Testis (tissue), 3 donors: Measurements from ENCODE around the gene PRSS16. TPM values are rescaled to one million over a fixed set of nuclear protein-coding genes. Genes with fewer than 3 reads are reported as not detected.

Experiments used
- DNase-seq: peaks from one replicate; pipeline ENCODE4 v3.0.0-alpha.2; 2019
- H3K27ac ChIP-seq, 2 donors: fragments of 200-600 bp; sonication (generic); one replicate each; pipeline ENCODE4 v1.5.1; 2019
- H3K27me3 ChIP-seq: fragments of 200-600 bp; sonication (generic); one replicate; pipeline ENCODE4 v1.5.1; 2019
- H3K36me3 ChIP-seq: fragments of 200-600 bp; sonication (generic); one replicate; pipeline ENCODE4 v1.5.1; 2017; ENCODE audit warnings: low read depth; ENCODE audit errors: missing control alignments
- H3K4me1 ChIP-seq: fragments of 200-600 bp; sonication (generic); one replicate; pipeline ENCODE4 v1.5.1; 2019
- H3K4me3 ChIP-seq, 2 donors: fragments of 200-600 bp; sonication (generic); one replicate each; pipeline ENCODE4 v1.5.1; 2017 to 2019
- H3K9me3 ChIP-seq: fragments of 200-600 bp; sonication (generic); one replicate; pipeline ENCODE4 v1.5.1; 2017
- CTCF ChIP-seq, 3 experiments: fragments of 450-650 bp in 2 of 3; fragments of 200-600 bp in 1 of 3; sonication (generic) in 1 of 3; IDR thresholded peaks; one replicate each; pipeline ENCODE4 v1.5.1; 2016 to 2019; ENCODE audit warnings: antibody characterized with exemption in 3 of 3, mild to moderate bottlenecking in 2 of 3, moderate library complexity in 1 of 3
- POLR2A ChIP-seq: fragments of 450-650 bp; IDR thresholded peaks from one replicate; pipeline ENCODE4 v1.6.1; 2017; ENCODE audit warnings: antibody characterized with exemption, mild to moderate bottlenecking, moderate library complexity
- WGBS, 2 donors: methylation state at CpG; one replicate each; pipeline ENCODE4 v1.1.5; 2018; 5-methylcytosine and 5-hydroxymethylcytosine counted together
- intact Hi-C: fragments of 100-400 bp; cut with DNase I; formaldehyde crosslinking; loops from one replicate; pipeline ENCODE4 v1.15.1; 2023; ENCODE audit warnings: low total_unique reads
- polyA plus RNA-seq: library from polyadenylated mRNA; stranded (reverse); fragments of 350-450 nt; fragmentation: Illumina TruSeq; extraction: RNeasy Lipid Tissue Mini Kit (QIAGEN cat#74804); gene quantifications from one replicate; pipeline ENCODE4 v1.2.3, GENCODE V29; 2014; ENCODE audit warnings: low read depth, low replicate concordance; ENCODE audit not compliant: insufficient read depth
- total RNA-seq, 2 donors: library from RNA; depleted of rRNA; stranded (reverse); fragments of >200 nt; gene quantifications; one replicate each; pipeline ENCODE4 v1.2.3, GENCODE V29; 2016

The PRSS16 gene
- total and polyA plus RNA-seq, 3 donors from 2014 or later: 4.5 to 8.6 (median 7.9) TPM

- Histone ChIP-seq H3K27me3 (no peaks in the 10 kb centered on the region), H3K9me3 (no peaks in the 10 kb centered on the region), H3K4me3 (peak overlapping the region in 1 of 2 donors; percentile 38), H3K27ac (no peak overlapping the region), H3K4me1 (no peaks in the 10 kb centered on the region), H3K36me3 (no peaks in the 10 kb centered on the region)
- WGBS, 2 donors: 2 to 3% methylated on average over 9 of the region's 9 CpGs
- intact Hi-C loops: no loop called here
- TF ChIP-seq POLR2A (no peak), CTCF (IDR thresholded peaks at IDR 0.05) (no peak)
- DNase-seq: no peak
Measured at GRCh38 chr6:27280540-27281000, 33.1 kb downstream of the PRSS16 start.

- Histone ChIP-seq H3K9me3 (no peaks in the 10 kb centered on the region), H3K4me1 (no peaks in the 10 kb centered on the region), H3K36me3 (no peaks in the 10 kb centered on the region), H3K4me3 (no peak overlapping the region), H3K27me3 (no peaks in the 10 kb centered on the region), H3K27ac (no peak overlapping the region)
- WGBS, 2 donors: 6 to 8% methylated on average over 13 of the region's 13 CpGs
- intact Hi-C loops: no loop called here
- DNase-seq: no peak
- TF ChIP-seq CTCF (IDR thresholded peaks at IDR 0.05): no peak
- no peak for TF ChIP-seq POLR2A
Measured at GRCh38 chr6:27281105-27281539, 33.6 kb downstream of the PRSS16 start.

- H3K27me3 ChIP-seq: no peaks in the 10 kb centered on the region
- DNase-seq: no peak
- intact Hi-C loops: no loop called here
- H3K4me1 ChIP-seq: no peaks in the 10 kb centered on the region
- H3K27ac ChIP-seq: no peak overlapping the region
- no peak overlapping the region for H3K4me3 ChIP-seq
- TF ChIP-seq POLR2A: no peak
- no peak for TF ChIP-seq CTCF (IDR thresholded peaks at IDR 0.05)
- no peaks in the 10 kb centered on the region for H3K9me3 ChIP-seq
- H3K36me3 ChIP-seq: no peaks in the 10 kb centered on the region
- 17 to 31% methylated on average over 1 of the region's 1 CpG for WGBS, 2 donors
Measured at GRCh38 chr6:27281569-27281968, 34.1 kb downstream of the PRSS16 start.

- TF ChIP-seq POLR2A: no peak
- TF ChIP-seq CTCF (IDR thresholded peaks at IDR 0.05): no peak
- WGBS, 2 donors: 4 to 5% methylated on average over 16 of the region's 16 CpGs
- DNase-seq: no peak
- no peaks in the 10 kb centered on the region for H3K9me3 ChIP-seq
- H3K4me1 ChIP-seq: no peaks in the 10 kb centered on the region
- no peaks in the 10 kb centered on the region for H3K27me3 ChIP-seq
- no peak overlapping the region for H3K27ac ChIP-seq
- H3K36me3 ChIP-seq: no peaks in the 10 kb centered on the region
- H3K4me3 ChIP-seq: peak overlapping the region; percentile 5 to 10
- intact Hi-C loops: no loop called here
Measured at GRCh38 chr6:27283279-27283678, 35.8 kb downstream of the PRSS16 start.

- DNase-seq: no peak
- no peak overlapping the region for H3K27ac ChIP-seq
- H3K4me3 ChIP-seq: no peak overlapping the region
- WGBS, 2 donors: 79 to 81% methylated on average over 2 of the region's 2 CpGs
- H3K4me1 ChIP-seq: no peaks in the 10 kb centered on the region
- TF ChIP-seq POLR2A: no peak
- no peak for TF ChIP-seq CTCF (IDR thresholded peaks at IDR 0.05)
- H3K27me3 ChIP-seq: no peaks in the 10 kb centered on the region
- H3K36me3 ChIP-seq: no peaks in the 10 kb centered on the region
- intact Hi-C loops: no loop called here
- no peaks in the 10 kb centered on the region for H3K9me3 ChIP-seq
Measured at GRCh38 chr6:27286141-27286540, 38.6 kb downstream of the PRSS16 start.
